HFFc6 (cell line): ENCODE measurements around the gene FBXO9. TPM values are rescaled to one million over a fixed set of nuclear protein-coding genes. Genes with fewer than 3 reads are reported as not detected.

ENCODE experiments used
- DNase-seq: peaks from one replicate; pipeline ENCODE4 v3.0.0-alpha.2; 2018
- H3K27ac Mint-ChIP-seq: 2 replicates; pipeline ENCODE4 v1.8.0; 2020; ENCODE audit warnings: mild to moderate bottlenecking, mixed read lengths
- H3K27me3 Mint-ChIP-seq: 2 replicates; pipeline ENCODE4 v1.8.0; 2021; ENCODE audit warnings: mild to moderate bottlenecking, moderate library complexity, mixed read lengths; ENCODE audit not compliant: insufficient read depth
- H3K36me3 Mint-ChIP-seq: 2 replicates; pipeline ENCODE4 v1.8.0; 2021; ENCODE audit warnings: low read depth, mixed read lengths
- H3K4me1 Mint-ChIP-seq: 2 replicates; pipeline ENCODE4 v1.8.0; 2020; ENCODE audit warnings: low read depth, mixed read lengths
- H3K4me3 Mint-ChIP-seq: 2 replicates; pipeline ENCODE4 v1.8.0; 2020; ENCODE audit warnings: mild to moderate bottlenecking, moderate library complexity, mixed read lengths
- H3K9me3 Mint-ChIP-seq: 2 replicates; pipeline ENCODE4 v1.8.0; 2020; ENCODE audit warnings: mild to moderate bottlenecking, mixed read lengths
- total RNA-seq, 6 experiments: library from RNA; stranded (reverse); fragmentation: NEBNext Ultra II Directional; extraction: Animal tissue kit (Norgen Biotek cat#: 25700); gene quantifications; 2 replicates in 1 of 6; 3 replicates in 5 of 6; pipeline ENCODE4 v1.2.3, GENCODE V29; 2021
- TF ChIP-seq, protein P1 (sequence below): fragments of 200-600 bp; sonication (generic); IDR thresholded peaks from 2 replicates; pipeline ENCODE4 v1.5.0; 2021; ENCODE audit warnings: antibody characterized with exemption, mild to moderate bottlenecking

FBXO9 gene
- total RNA-seq, 6 experiments from 2014 or later: 105 to 135 (median 122) TPM

DNA sequence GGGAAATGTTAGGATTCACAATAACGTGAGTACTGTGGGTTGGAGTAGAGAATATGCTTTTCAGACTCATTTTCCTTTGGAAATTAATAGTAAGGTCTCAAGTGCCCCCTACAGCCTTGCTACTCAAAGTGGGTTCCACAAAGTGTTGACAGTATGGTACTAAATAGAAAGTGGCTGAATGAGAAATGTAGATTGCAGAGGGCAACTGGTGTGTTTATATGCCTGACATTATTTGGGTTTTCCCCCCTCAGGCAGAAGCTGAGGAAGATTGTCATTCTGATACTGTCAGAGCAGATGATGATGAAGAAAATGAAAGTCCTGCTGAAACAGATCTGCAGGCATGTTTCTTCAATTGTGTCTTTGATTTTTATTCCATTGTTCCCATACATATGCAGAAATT lies 5.6 kb downstream of the FBXO9 start:
- Mint-ChIP-seq H3K27me3 (no peaks in the 10 kb centered on the region; the same call in 1 of the 2 replicates), H3K36me3 (peaks cover 15% of the 10 kb centered on the region), H3K4me3 (no peak overlapping the region), H3K27ac (no peak overlapping the region), H3K9me3 (no peaks in the 10 kb centered on the region), H3K4me1 (peaks cover 20% of the 10 kb centered on the region)
- TF ChIP-seq, protein P1, sequence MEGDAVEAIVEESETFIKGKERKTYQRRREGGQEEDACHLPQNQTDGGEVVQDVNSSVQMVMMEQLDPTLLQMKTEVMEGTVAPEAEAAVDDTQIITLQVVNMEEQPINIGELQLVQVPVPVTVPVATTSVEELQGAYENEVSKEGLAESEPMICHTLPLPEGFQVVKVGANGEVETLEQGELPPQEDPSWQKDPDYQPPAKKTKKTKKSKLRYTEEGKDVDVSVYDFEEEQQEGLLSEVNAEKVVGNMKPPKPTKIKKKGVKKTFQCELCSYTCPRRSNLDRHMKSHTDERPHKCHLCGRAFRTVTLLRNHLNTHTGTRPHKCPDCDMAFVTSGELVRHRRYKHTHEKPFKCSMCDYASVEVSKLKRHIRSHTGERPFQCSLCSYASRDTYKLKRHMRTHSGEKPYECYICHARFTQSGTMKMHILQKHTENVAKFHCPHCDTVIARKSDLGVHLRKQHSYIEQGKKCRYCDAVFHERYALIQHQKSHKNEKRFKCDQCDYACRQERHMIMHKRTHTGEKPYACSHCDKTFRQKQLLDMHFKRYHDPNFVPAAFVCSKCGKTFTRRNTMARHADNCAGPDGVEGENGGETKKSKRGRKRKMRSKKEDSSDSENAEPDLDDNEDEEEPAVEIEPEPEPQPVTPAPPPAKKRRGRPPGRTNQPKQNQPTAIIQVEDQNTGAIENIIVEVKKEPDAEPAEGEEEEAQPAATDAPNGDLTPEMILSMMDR: no peak
- DNase-seq: no peak

DNA sequence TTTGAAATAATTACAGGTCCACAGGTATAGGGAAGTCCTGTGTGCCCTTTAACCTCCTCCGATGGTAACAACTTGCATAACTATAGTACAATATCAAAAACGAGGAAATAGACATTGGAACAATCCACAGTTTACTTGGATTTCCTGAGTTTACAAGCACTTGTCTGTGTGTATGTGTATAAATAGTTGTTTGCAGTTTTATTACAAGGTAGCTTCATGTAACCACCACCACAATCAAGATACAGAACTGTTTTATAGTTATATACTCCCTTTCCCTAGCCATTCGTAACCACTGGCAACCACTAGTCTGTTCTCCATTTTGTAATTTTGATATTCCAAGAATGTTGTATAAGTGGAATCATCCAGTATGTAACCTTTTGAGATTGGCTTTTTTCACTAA lies 9.1 kb downstream of the FBXO9 start:
- Mint-ChIP-seq H3K4me3 (no peak overlapping the region), H3K27me3 (no peaks in the 10 kb centered on the region; the same call in 1 of the 2 replicates), H3K9me3 (no peaks in the 10 kb centered on the region), H3K4me1 (no peaks in the 10 kb centered on the region), H3K27ac (no peak overlapping the region), H3K36me3 (peaks cover 15% of the 10 kb centered on the region)
- TF ChIP-seq, protein P1: no peak
- no peak for DNase-seq

DNA sequence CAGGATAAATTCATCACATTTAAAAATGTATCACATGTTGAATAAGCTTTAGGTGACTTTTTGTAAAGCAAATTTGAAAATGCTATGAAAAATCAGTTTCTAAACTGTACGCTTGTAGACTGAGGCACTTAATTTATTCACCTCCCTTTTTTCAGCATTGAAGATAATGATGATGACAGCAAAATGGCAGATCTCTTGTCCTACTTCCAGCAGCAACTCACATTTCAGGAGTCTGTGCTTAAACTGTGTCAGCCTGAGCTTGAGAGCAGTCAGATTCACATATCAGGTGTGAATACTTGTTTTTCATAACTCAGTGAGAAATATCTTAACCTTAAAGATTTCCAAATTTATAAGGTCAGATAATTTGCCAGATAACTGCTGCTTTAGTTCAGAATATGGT lies 15.6 kb downstream of the FBXO9 start:
- H3K36me3 Mint-ChIP-seq: peaks cover 29% of the 10 kb centered on the region
- H3K27ac Mint-ChIP-seq: no peak overlapping the region
- TF ChIP-seq, protein P1: no peak
- no peaks in the 10 kb centered on the region for H3K4me1 Mint-ChIP-seq
- no peaks in the 10 kb centered on the region for H3K9me3 Mint-ChIP-seq
- no peaks in the 10 kb centered on the region for H3K27me3 Mint-ChIP-seq
- DNase-seq: no peak
- H3K4me3 Mint-ChIP-seq: no peak overlapping the region

DNA sequence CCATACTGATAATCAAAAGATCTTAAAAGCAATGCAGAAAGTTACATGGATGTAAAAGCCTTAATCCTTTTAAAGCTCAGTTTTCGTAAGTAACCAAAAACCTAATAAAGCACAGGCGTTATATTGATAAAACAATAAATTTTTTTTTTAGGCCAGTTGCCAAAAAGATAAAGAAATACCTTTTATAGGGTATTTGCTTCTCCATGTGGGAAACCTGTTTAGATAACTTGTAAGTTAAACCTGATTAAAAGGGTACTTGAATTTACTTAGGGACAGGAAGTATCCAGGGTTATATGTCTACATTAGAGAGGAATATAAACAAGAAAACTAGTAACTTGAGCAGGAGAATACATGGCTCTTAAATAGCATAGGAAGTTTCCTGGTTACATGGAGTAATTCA lies 21.1 kb downstream of the FBXO9 start:
- Mint-ChIP-seq H3K4me1 (peaks cover 18% of the 10 kb centered on the region), H3K27me3 (no peaks in the 10 kb centered on the region), H3K4me3 (no peak overlapping the region), H3K27ac (no peak overlapping the region), H3K36me3 (peaks cover 40% of the 10 kb centered on the region), H3K9me3 (no peaks in the 10 kb centered on the region)
- TF ChIP-seq, protein P1: no peak
- no peak for DNase-seq

DNA sequence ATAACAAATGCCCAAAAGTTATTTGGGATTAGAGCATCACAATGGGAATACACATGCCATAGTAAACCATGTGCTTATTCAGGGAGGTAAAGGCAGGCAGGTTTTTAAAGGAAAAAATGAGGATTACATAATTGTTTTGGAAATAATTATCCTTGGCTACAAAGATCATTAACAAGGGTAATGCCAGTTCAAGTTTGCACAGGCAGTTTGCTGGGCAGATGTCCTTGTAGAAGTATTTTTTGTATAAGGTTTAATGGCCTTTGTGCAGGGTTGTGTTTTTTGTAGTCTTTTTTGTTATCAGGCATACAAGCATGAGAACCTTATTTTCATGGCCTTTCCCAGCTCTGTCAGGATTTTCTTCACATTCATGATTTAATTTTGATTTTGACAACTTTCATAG lies 24.7 kb downstream of the FBXO9 start:
- no peaks in the 10 kb centered on the region for H3K27me3 Mint-ChIP-seq
- peaks cover 42% of the 10 kb centered on the region for H3K36me3 Mint-ChIP-seq
- H3K4me1 Mint-ChIP-seq: peaks cover 30% of the 10 kb centered on the region
- DNase-seq: no peak
- H3K9me3 Mint-ChIP-seq: no peaks in the 10 kb centered on the region
- no peak overlapping the region for H3K27ac Mint-ChIP-seq
- no peak overlapping the region for H3K4me3 Mint-ChIP-seq
- TF ChIP-seq, protein P1: no peak

DNA sequence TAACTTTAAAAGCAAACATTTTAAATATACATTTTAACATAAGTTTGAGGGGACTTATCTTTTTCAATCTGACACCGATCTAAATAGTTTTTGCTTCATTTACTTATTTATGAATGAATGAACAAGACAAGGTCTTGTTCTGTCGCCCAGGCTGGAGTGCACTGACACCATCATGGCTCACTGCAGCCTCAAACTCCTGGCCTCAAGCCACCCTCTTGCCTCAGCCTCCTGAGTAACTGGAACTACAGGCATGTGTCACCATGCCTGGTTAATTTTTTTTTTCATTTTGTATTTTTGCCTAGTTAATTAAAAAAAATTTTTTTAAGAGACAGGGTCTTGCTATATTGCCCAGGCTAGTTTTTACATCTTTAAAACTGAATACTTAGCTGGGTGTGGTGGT lies 25.4 kb downstream of the FBXO9 start:
- DNase-seq: no peak
- H3K9me3 Mint-ChIP-seq: no peaks in the 10 kb centered on the region
- H3K27me3 Mint-ChIP-seq: no peaks in the 10 kb centered on the region
- H3K36me3 Mint-ChIP-seq: peaks cover 48% of the 10 kb centered on the region
- TF ChIP-seq, protein P1: no peak
- peaks cover 36% of the 10 kb centered on the region for H3K4me1 Mint-ChIP-seq
- H3K27ac Mint-ChIP-seq: no peak overlapping the region
- no peak overlapping the region for H3K4me3 Mint-ChIP-seq
